ENCODE measurements around the gene F8. TPM values are rescaled to one million over a fixed set of nuclear protein-coding genes. Genes with fewer than 3 reads are reported as not detected.
"Not testable (repeated sequence)": the region's sequence is repeated elsewhere in the genome, so short reads cannot be mapped to it uniquely, and the experiment has no call there.

The F8 gene
- total and polyA plus RNA-seq, 8 donors, result 2.5 to 22.0 (median 8.5) TPM

- H3K9me3 ChIP-seq; H3K4me1 ChIP-seq; FAIRE-seq; intact Hi-C loops (cut with DNase I); H3K36me3 ChIP-seq; DNase-seq; H3K27me3 ChIP-seq; ATAC-seq; H3K27ac ChIP-seq; H3K4me3 ChIP-seq: not testable (repeated sequence)
- WGBS, 2 donors, result no CpG with 5 or more reads among the region's 8 CpGs
These were observed 138.5 kb downstream of the F8 start for GRCh38 chrX:154884069-154884468.

DNA sequence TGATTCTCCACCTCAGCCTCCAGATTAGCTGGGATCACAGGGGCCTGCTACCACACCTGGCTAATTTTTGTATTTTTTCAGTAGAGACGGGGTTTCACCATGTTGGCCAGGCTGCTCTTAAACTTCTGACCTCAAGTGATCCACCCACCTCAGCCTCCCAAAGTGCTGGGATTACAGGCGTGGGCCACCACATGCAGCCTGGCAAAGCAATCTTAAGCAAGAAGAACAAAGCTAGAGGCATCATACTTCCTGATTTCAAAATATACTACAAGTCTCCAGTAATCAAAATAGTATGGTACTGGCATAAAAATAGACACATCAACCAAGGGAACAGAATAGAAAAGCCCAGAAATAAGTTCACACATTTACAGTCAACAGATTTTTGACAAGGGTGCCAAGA, 149.2 kb downstream of the F8 start:
- intact Hi-C loops (cut with DNase I), result no loop called here
- ATAC-seq, result no peak
- Histone ChIP-seq H3K9me3 (no peaks in the 10 kb centered on the region), H3K4me1 (no peaks in the 10 kb centered on the region), H3K27ac (no peak overlapping the region), H3K4me3 (no peak overlapping the region), H3K27me3 (no peaks in the 10 kb centered on the region), H3K36me3 (no peaks in the 10 kb centered on the region)
- DNase-seq, result no peak
- WGBS, 2 donors, result 89 to 91% methylated on average over 2 of the region's 2 CpGs
- no peak for TF ChIP-seq CTCF (IDR thresholded peaks at IDR 0.05)
- no peak for FAIRE-seq

- H3K27me3 ChIP-seq; DNase-seq; H3K36me3 ChIP-seq; intact Hi-C loops (cut with DNase I); H3K4me1 ChIP-seq; H3K9me3 ChIP-seq; FAIRE-seq; H3K4me3 ChIP-seq; ATAC-seq; H3K27ac ChIP-seq: not testable (repeated sequence)
These were observed 154.0 kb downstream of the F8 start for GRCh38 chrX:154868522-154868921.

GRCh38 chrX:154855256-154855655, 167.3 kb downstream of the F8 start:
- intact Hi-C loops (cut with DNase I), result no loop called here
- Histone ChIP-seq H3K27me3 (no peaks in the 10 kb centered on the region), H3K4me1 (no peaks in the 10 kb centered on the region), H3K9me3 (no peaks in the 10 kb centered on the region), H3K36me3 (no peaks in the 10 kb centered on the region), H3K4me3 (no peak overlapping the region), H3K27ac (no peak overlapping the region)
- FAIRE-seq, result no peak
- no peak for TF ChIP-seq CTCF (IDR thresholded peaks at IDR 0.05)
- DNase-seq, result no peak
- ATAC-seq, result no peak

GRCh38 chrX:154850957-154851611, 171.4 kb downstream of the F8 start:
- Histone ChIP-seq H3K36me3 (no peaks in the 10 kb centered on the region), H3K9me3 (no peaks in the 10 kb centered on the region), H3K4me3 (no peak overlapping the region), H3K27ac (no peak overlapping the region), H3K4me1 (no peaks in the 10 kb centered on the region), H3K27me3 (no peaks in the 10 kb centered on the region)
- no peak for ATAC-seq
- intact Hi-C loops (cut with DNase I), result no loop called here
- 79 to 100% methylated on average over 1 of the region's 1 CpG for WGBS, 2 donors
- no peak for FAIRE-seq
- TF ChIP-seq CTCF (IDR thresholded peaks at IDR 0.05), result no peak
- DNase-seq, result no peak

DNA sequence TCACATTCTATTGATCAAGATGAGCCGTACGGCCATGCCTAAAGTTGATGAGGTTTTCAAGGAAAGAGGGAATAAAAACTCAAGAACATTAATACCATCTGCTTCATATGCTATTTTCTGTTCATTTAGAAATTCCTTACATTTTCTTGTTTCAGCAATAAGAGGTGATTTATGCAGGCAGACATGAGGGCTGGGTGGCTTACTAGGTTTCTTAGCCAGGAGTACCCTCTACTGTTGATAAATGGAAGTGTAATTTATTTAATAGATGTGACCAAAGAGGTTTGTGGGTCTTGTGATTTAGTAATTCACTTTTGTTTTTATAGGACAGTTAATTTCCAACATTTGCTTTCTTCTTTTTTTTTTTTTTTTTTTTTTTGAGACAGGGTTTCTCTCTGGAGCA, 181.7 kb downstream of the F8 start:
- ATAC-seq (peak in 3 of 4 donors; percentile 66 to 84 (median 80)), DNase-seq (no peak), FAIRE-seq (peak; percentile 86)
- intact Hi-C loops (cut with DNase I), result no loop called here
- Histone ChIP-seq H3K36me3 (no peaks in the 10 kb centered on the region), H3K4me3 (no peak overlapping the region), H3K4me1 (no peaks in the 10 kb centered on the region), H3K27ac (no peak overlapping the region), H3K27me3 (no peaks in the 10 kb centered on the region), H3K9me3 (no peaks in the 10 kb centered on the region)
- WGBS, 2 donors, result 84 to 86% methylated on average over 2 of the region's 2 CpGs
- peak in 3 of 4 donors; percentile 16 to 36 (median 21) for TF ChIP-seq CTCF (IDR thresholded peaks at IDR 0.05)

Data from pancreas (tissue), 10 donors.